ENCODE results near the gene RRBP1.

RRBP1 gene

DNA sequence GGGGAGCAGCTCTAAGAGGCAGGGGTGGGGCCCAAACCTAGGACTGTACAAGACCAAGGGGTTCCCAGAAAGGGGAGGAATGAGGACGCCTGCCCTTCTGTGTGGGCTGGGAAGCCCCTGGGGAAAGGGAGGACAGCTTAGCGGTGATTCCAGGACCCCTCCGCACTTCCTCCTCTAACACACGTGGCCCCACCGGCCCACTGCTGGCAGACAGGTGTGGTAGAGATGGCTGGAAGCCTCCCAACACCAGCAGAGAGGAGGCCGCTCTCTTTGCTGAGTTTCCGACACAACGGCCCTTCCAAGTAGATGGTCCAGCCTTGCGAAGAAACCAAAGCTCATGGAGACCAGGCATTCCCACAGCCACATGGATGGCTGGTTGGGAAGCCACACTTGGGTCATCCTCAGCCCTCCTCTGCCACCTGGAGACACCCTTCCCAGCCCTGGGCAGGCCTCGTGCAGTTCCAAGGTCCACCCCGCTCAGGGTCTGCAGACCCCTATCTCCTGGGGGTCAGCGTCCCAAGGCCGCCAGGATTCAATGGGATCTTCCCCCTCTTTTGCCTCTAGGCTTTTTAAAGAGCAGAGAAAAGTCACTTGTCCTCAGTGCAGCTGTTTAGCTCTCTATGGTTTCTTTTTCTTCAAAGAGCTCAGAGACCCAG, 43.9 kb downstream of the RRBP1 start:
- Histone ChIP-seq H3K36me3 (ENCODE audit: control insufficient read depth in 1 of 2, insufficient read depth in 2 of 2, low read length in 2 of 2) (peaks cover 79 to 99% of the 10 kb centered on the region in 2 donors), H3K27ac (ENCODE audit: low read depth, low read length) (no peak overlapping the region), H3K27me3 (ENCODE audit: control insufficient read depth in 1 of 2, insufficient read depth in 2 of 2, low read length in 2 of 2) (no peaks in the 10 kb centered on the region), H3K9me3 (ENCODE audit: control insufficient read depth in 1 of 2, low read length in 2 of 2) (no peaks in the 10 kb centered on the region), H3K4me3 (ENCODE audit: low read depth in 1 of 2, low read length in 2 of 2) (no peak overlapping the region), H3K4me1 (ENCODE audit: control insufficient read depth in 1 of 2, insufficient read depth in 2 of 2, low read length in 2 of 2) (peaks cover 11 to 28% of the 10 kb centered on the region in 2 donors), H3K9ac (ENCODE audit: low read depth in 1 of 2, low read length in 2 of 2) (no peak overlapping the region)

GRCh38 chr20:17637413-17637780, 44.6 kb downstream of the RRBP1 start:
- Histone ChIP-seq H3K9me3 (ENCODE audit: control insufficient read depth in 1 of 2, low read length in 2 of 2) (no peaks in the 10 kb centered on the region), H3K4me3 (ENCODE audit: low read depth in 1 of 2, low read length in 2 of 2) (no peak overlapping the region), H3K4me1 (ENCODE audit: control insufficient read depth in 1 of 2, insufficient read depth in 2 of 2, low read length in 2 of 2) (peaks cover 11 to 28% of the 10 kb centered on the region in 2 donors), H3K9ac (ENCODE audit: low read depth in 1 of 2, low read length in 2 of 2) (no peak overlapping the region), H3K27ac (ENCODE audit: low read depth, low read length) (no peak overlapping the region), H3K27me3 (ENCODE audit: control insufficient read depth in 1 of 2, insufficient read depth in 2 of 2, low read length in 2 of 2) (no peaks in the 10 kb centered on the region), H3K36me3 (ENCODE audit: control insufficient read depth in 1 of 2, insufficient read depth in 2 of 2, low read length in 2 of 2) (peaks cover 84 to 99% of the 10 kb centered on the region in 2 donors)

GRCh38 chr20:17636523-17637412, 45.3 kb downstream of the RRBP1 start:
- no peak overlapping the region for H3K4me3 ChIP-seq (ENCODE audit: low read depth in 1 of 2, low read length in 2 of 2)
- no peaks in the 10 kb centered on the region for H3K27me3 ChIP-seq (ENCODE audit: control insufficient read depth in 1 of 2, insufficient read depth in 2 of 2, low read length in 2 of 2)
- H3K9me3 ChIP-seq (ENCODE audit: control insufficient read depth in 1 of 2, low read length in 2 of 2), result no peaks in the 10 kb centered on the region
- peaks cover 79 to 99% of the 10 kb centered on the region in 2 donors for H3K36me3 ChIP-seq (ENCODE audit: control insufficient read depth in 1 of 2, insufficient read depth in 2 of 2, low read length in 2 of 2)
- peaks cover 11 to 30% of the 10 kb centered on the region in 2 donors for H3K4me1 ChIP-seq (ENCODE audit: control insufficient read depth in 1 of 2, insufficient read depth in 2 of 2, low read length in 2 of 2)
- H3K9ac ChIP-seq (ENCODE audit: low read depth in 1 of 2, low read length in 2 of 2), result no peak overlapping the region
- no peak overlapping the region for H3K27ac ChIP-seq (ENCODE audit: low read depth, low read length)

GRCh38 chr20:17635332-17636244, 46.5 kb downstream of the RRBP1 start:
- peaks cover 76 to 99% of the 10 kb centered on the region in 2 donors for H3K36me3 ChIP-seq (ENCODE audit: control insufficient read depth in 1 of 2, insufficient read depth in 2 of 2, low read length in 2 of 2)
- no peaks in the 10 kb centered on the region for H3K9me3 ChIP-seq (ENCODE audit: control insufficient read depth in 1 of 2, low read length in 2 of 2)
- no peak overlapping the region for H3K27ac ChIP-seq (ENCODE audit: low read depth, low read length)
- no peaks in the 10 kb centered on the region for H3K27me3 ChIP-seq (ENCODE audit: control insufficient read depth in 1 of 2, insufficient read depth in 2 of 2, low read length in 2 of 2)
- peaks cover 14 to 31% of the 10 kb centered on the region in 2 donors for H3K4me1 ChIP-seq (ENCODE audit: control insufficient read depth in 1 of 2, insufficient read depth in 2 of 2, low read length in 2 of 2)
- no peak overlapping the region for H3K9ac ChIP-seq (ENCODE audit: low read depth in 1 of 2, low read length in 2 of 2)
- no peak overlapping the region for H3K4me3 ChIP-seq (ENCODE audit: low read depth in 1 of 2, low read length in 2 of 2)

GRCh38 chr20:17634661-17635331, 47.2 kb downstream of the RRBP1 start:
- no peak overlapping the region for H3K9ac ChIP-seq (ENCODE audit: low read depth in 1 of 2, low read length in 2 of 2)
- no peaks in the 10 kb centered on the region for H3K9me3 ChIP-seq (ENCODE audit: control insufficient read depth in 1 of 2, low read length in 2 of 2)
- peaks cover 76 to 99% of the 10 kb centered on the region in 2 donors for H3K36me3 ChIP-seq (ENCODE audit: control insufficient read depth in 1 of 2, insufficient read depth in 2 of 2, low read length in 2 of 2)
- no peak overlapping the region for H3K27ac ChIP-seq (ENCODE audit: low read depth, low read length)
- no peak overlapping the region for H3K4me3 ChIP-seq (ENCODE audit: low read depth in 1 of 2, low read length in 2 of 2)
- H3K4me1 ChIP-seq (ENCODE audit: control insufficient read depth in 1 of 2, insufficient read depth in 2 of 2, low read length in 2 of 2), result peaks cover 14 to 31% of the 10 kb centered on the region in 2 donors
- H3K27me3 ChIP-seq (ENCODE audit: control insufficient read depth in 1 of 2, insufficient read depth in 2 of 2, low read length in 2 of 2), result no peaks in the 10 kb centered on the region

DNA sequence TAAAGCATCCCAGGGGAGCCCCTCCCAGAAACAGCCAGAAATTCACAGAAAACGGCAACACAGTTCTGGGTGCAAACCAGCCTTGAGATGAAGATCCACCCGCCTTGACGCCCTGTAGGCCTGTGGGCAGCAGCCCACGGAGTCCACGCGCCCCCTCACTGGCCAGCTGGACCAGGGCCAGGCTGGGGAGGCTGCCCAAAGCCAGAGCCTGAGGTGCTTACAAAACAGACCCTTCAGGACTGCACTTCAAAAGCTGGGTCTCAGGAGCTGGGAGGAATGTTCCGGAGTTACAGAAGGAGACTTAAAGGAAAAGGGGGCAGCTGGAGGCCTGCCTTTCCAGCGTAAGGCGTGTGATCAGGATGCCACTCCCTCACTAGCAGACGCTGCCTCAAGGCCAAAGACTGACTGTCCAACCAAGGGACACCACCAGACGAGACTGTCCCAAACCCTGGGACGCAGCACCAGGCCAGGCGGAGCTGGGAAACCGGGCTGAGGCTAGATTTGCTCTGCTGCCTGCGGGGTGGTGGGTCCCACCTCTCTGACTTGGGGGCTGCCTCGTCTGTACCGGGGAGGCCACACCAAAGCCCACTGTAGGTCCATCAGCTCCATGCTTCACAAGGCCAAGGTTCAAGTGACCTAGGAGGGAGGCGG, 48.1 kb downstream of the RRBP1 start:
- Histone ChIP-seq H3K9ac (ENCODE audit: low read depth in 1 of 2, low read length in 2 of 2) (no peak overlapping the region), H3K9me3 (ENCODE audit: control insufficient read depth in 1 of 2, low read length in 2 of 2) (no peaks in the 10 kb centered on the region), H3K27me3 (ENCODE audit: control insufficient read depth in 1 of 2, insufficient read depth in 2 of 2, low read length in 2 of 2) (no peaks in the 10 kb centered on the region), H3K4me3 (ENCODE audit: low read depth in 1 of 2, low read length in 2 of 2) (no peak overlapping the region), H3K36me3 (ENCODE audit: control insufficient read depth in 1 of 2, insufficient read depth in 2 of 2, low read length in 2 of 2) (peaks cover 79 to 100% of the 10 kb centered on the region in 2 donors), H3K4me1 (ENCODE audit: control insufficient read depth in 1 of 2, insufficient read depth in 2 of 2, low read length in 2 of 2) (peaks cover 14 to 31% of the 10 kb centered on the region in 2 donors), H3K27ac (ENCODE audit: low read depth, low read length) (no peak overlapping the region)

DNA sequence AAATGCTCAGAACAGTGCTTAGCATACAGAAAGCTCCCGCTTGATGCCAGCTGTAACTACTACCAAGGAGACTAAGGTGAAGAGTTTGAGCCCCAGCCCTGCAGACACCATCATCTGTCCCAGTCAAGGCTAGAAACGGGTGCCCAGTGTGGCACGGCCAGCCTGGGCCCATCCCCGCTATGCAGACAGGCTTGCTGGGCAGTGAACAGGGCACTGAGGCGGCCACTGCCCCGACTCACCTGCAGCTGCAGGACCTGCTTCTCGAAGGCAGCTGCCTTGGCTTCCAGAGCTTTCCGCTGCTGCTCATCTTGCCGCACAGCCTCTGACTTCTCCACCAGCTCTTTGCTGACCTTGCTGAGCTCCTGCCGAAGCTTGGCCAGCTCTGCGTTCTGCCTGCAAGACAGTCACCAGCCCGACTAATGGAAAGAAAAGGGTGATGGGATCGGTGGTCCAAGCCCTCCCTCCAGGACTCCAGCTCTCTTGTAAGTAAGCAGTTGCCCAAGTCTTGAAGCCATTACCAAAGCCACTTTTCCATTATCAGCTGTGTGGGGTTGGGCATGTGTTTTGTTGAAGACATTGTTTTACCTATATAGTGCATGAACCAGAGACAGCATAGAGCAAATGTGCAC, 48.7 kb downstream of the RRBP1 start:
- no peak overlapping the region for H3K9ac ChIP-seq (ENCODE audit: low read depth in 1 of 2, low read length in 2 of 2)
- H3K36me3 ChIP-seq (ENCODE audit: control insufficient read depth in 1 of 2, insufficient read depth in 2 of 2, low read length in 2 of 2), result peaks cover 82 to 100% of the 10 kb centered on the region in 2 donors
- H3K4me1 ChIP-seq (ENCODE audit: control insufficient read depth in 1 of 2, insufficient read depth in 2 of 2, low read length in 2 of 2), result peaks cover 14 to 31% of the 10 kb centered on the region in 2 donors
- H3K9me3 ChIP-seq (ENCODE audit: control insufficient read depth in 1 of 2, low read length in 2 of 2), result no peaks in the 10 kb centered on the region
- H3K4me3 ChIP-seq (ENCODE audit: low read depth in 1 of 2, low read length in 2 of 2), result no peak overlapping the region
- H3K27ac ChIP-seq (ENCODE audit: low read depth, low read length), result no peak overlapping the region
- H3K27me3 ChIP-seq (ENCODE audit: control insufficient read depth in 1 of 2, insufficient read depth in 2 of 2, low read length in 2 of 2), result no peaks in the 10 kb centered on the region

- no peaks in the 10 kb centered on the region for H3K9me3 ChIP-seq (ENCODE audit: control insufficient read depth in 1 of 2, low read length in 2 of 2)
Observed at GRCh38 chr20:17631576-17632319, 50.3 kb downstream of the RRBP1 start.

More at GRCh38 chr20:17631576-17632319, 50.3 kb downstream of the RRBP1 start:
- H3K27me3 ChIP-seq (ENCODE audit: control insufficient read depth in 1 of 2, insufficient read depth in 2 of 2, low read length in 2 of 2), result no peaks in the 10 kb centered on the region
- H3K36me3 ChIP-seq (ENCODE audit: control insufficient read depth in 1 of 2, insufficient read depth in 2 of 2, low read length in 2 of 2), result peaks cover 78 to 98% of the 10 kb centered on the region in 2 donors
- peaks cover 14 to 31% of the 10 kb centered on the region in 2 donors for H3K4me1 ChIP-seq (ENCODE audit: control insufficient read depth in 1 of 2, insufficient read depth in 2 of 2, low read length in 2 of 2)
- H3K4me3 ChIP-seq (ENCODE audit: low read depth in 1 of 2, low read length in 2 of 2), result no peak overlapping the region
- H3K27ac ChIP-seq (ENCODE audit: low read depth, low read length), result no peak overlapping the region
- H3K9ac ChIP-seq (ENCODE audit: low read depth in 1 of 2, low read length in 2 of 2), result no peak overlapping the region
